Posterior cingulate gyrus (tissue), 11 donors: ENCODE results near the gene FBXL7.

Experiments used
- DNase-seq, 10 donors: peaks; one replicate each; pipeline versions ENCODE4 v3.0.0 to v3.0.0-alpha.2; 2020 to 2021; ENCODE audit warnings: mixed read lengths in 3 of 10
- intact Hi-C: fragments of 100-400 bp; cut with DNase I; formaldehyde crosslinking; loops from one replicate; pipeline ENCODE4 v1.15.1; 2023

Gene FBXL7

DNA sequence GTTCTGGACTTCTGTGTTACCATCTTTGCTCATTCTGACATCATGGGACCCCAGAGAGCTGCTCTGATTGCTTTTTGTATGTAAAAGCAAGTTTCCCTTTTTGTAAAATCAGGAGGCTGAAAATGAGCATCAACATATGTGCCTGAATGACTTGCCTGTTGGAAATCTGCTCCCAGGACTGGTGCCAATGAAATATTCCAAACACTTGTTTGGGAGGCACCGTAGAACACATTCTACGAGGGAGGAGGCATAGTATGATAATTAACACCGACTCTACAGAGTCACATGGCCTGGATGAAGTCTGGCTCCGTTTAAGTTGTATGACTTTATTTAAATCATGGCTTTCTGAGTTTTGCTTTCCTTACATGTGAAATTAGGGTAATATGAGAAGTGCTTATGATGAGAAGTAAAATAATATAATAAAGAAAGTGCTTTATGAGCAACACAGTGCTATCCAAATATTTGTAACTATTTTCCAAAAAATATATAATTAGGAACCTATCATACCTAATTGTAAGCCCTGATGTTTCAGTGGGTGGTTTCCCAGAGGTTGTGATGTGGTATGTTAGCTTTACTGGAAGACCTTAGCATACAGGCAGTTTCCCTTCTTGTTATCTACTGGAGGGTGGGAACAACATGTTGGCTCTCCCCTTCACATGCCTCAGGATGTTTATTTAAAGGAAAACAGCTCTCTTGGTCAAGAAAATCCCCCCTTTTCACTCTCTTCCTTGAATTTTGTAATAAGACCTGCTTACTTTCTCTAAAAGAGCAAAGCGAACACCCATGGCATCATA lies 238.1 kb downstream of the FBXL7 start:
- intact Hi-C loops = no loop called here
- DNase-seq = no peak

DNA sequence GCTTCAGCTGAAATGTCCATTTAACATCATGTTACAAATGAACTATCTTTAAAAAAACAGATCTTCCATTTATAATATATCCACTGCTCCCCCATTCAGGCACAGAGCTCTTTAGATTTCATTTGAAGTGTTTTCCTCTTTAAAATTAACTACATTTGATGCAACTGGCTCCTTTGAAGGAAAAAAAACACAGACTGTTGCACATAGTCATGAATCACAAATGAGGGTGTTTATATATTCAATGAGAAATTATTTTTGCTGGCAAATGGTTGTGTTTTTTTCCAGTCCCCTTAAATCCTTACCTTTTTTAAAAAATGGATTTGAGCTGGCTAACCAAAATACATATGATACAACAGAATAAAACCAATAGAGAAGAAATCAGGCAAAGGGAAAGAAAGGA lies 240.4 kb downstream of the FBXL7 start:
- DNase-seq = no peak
- intact Hi-C loops = no loop called here

DNA sequence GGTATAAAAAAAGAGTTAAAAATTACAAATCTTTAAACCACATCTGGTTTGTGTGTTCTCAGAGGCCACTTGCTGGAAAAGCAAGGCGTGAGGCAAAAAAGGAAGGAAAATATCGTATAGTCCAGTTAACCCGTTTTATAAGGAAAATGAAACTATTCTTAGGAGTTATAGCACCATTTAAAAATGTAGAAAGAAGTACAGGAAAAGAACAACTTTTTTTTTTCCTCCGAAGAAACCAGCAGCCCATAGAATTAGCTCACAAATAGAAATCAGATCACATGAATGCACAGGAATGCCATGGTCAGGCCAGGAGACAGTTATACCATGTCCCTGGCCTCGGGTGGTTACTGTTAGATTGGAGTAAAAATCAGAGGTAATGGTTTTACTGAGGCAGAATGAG lies 241.6 kb downstream of the FBXL7 start:
- DNase-seq = no peak
- intact Hi-C loops = no loop called here

DNA sequence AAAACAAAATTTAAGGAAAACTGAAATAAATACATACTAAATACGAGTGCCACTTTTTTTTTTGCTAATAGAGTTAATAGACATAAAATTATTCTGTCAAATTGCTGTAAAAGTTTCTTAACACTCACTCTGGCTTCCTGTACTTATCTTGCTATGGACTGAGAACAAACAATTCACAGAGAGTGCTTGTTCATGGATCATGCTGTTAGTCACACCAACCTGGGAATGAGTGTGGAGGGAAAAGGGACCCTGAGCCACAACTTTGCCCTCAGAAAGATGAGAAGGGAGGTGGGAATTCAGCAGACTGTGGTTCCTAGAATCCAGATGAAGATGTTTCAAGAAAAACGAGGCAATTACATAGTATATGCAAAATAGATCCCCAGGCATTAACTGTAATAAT lies 246.9 kb downstream of the FBXL7 start:
- DNase-seq = no peak
- intact Hi-C loops = no loop called here

DNA sequence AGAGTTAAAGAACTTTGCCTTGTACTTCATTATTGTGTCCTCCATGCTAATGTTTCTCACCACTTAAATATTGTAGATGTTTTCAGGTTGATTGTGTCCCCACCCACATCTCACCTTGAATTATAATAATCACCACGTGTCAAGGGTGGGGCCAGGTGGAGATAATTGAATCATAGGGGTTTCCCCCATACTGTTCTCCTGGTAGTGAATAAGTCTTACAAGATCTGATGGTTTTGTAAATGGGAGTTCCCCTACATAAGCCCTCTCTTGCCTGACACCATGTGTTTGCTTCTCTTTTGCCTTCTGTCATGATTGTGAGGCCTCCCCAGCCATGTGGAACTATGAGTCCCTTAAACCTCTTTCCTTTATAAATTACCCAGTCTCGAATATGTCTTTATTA lies 248.3 kb downstream of the FBXL7 start:
- intact Hi-C loops = no loop called here
- DNase-seq = no peak

DNA sequence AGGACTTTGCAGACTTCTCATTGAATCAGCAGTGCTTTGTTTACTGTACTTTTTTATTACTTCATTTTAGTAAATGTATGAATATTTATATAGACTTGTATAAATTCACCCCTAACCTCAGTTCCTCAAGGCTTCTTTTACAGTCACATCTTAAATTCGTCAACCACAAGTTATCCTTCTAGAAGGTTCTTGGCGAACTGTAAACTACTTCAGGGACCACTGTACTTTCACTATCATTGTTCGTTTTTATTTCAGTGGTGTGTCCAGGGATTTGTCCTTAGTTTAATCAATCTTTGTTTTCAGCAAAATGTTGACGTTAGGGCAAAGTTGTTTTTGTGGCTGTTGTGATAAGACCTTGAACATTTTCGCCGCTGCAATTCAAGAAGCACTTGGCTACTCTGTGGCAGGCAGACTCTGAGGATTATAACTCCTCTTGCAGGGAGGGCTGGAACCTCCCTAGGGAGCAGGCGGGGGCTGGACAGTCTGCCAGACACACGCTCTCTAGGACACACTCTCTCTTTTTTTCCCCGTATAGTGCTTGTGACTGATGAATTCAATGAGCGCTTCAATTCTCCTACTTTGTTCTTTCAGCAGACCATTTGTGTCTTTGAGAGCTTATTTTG lies 252.8 kb downstream of the FBXL7 start:
- intact Hi-C loops = no loop called here
- peak in 1 of 10 donors; percentile 46 for DNase-seq

DNA sequence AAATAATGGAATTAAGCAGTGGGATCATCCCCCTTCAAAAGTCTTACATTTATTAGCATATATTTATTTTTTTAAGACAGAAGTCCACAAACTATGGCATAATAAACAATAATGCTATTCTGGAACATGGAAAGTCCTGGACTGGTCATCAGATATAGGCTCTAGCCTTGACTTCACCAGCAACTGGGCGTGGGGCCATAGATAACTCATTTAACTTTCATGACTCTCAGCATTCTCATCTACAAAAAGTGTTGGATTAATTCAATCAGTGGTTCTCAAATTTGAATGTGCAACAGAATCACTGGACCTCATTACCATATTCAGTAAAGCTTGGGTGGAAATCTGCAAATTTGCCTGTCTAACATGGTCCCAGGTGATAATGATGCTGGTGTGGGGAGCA lies 253.8 kb downstream of the FBXL7 start:
- no peak for DNase-seq

DNA sequence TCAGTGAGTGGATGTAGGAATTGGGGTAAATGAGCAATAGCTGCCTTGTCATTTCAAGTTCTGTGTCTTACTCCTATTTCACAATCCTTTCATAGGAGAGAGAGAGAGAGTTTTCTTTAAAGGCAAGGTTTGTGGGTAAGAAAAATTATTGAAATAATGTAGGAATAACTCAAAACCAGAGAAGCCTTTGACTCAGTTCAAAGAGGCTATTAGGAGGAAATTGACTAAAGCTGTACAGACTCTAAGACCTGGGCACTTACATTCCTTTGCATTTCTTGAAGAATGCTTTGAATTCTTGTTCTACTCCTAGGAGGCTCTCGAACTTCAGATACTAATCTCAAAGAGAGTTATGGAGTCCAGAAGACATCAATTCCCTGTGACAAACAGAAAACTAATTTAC lies 257.1 kb downstream of the FBXL7 start:
- intact Hi-C loops = no loop called here
- DNase-seq = no peak

More for the DNA sequence above, 253.8 kb downstream of the FBXL7 start:
- intact Hi-C loops = no loop called here

DNA sequence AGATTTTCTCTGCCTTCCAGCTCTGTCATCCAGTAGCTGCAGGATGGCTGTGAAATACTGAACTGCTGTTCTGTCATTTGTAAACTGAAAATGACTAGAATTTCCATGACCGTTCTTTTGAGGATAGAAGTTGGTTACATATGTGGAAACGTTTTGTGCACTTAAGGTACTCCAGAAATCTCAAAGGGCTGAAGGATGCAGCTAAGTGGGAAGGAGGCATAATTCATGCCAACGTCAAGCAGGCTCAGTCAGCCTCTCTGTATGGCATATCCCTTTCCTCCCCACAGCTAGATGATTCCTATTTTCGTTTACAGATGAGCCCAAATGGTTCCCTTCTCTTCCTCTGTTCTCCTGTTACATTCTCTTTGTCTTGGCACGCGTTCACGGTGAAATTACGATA lies 257.6 kb downstream of the FBXL7 start:
- DNase-seq = no peak
- intact Hi-C loops = no loop called here

DNA sequence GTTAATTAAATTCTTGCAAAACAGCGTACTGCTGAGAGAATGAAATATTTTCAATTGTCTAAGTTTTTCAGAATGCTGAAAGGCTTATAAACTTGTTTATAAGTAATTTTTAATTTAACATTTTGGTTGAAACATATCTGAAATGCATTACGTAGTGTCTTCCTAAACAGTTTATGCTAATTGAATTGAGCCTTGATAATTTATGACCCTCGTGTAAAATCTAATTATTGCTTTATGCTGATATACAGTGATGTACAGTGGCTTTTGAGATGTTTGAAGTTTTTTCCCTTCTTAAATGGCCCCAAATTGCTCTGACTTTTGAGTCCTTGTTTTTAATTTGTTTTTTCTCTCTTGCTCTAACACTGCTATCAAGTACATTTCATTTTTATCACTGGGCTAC lies 262.7 kb downstream of the FBXL7 start:
- intact Hi-C loops = no loop called here
- DNase-seq = no peak

DNA sequence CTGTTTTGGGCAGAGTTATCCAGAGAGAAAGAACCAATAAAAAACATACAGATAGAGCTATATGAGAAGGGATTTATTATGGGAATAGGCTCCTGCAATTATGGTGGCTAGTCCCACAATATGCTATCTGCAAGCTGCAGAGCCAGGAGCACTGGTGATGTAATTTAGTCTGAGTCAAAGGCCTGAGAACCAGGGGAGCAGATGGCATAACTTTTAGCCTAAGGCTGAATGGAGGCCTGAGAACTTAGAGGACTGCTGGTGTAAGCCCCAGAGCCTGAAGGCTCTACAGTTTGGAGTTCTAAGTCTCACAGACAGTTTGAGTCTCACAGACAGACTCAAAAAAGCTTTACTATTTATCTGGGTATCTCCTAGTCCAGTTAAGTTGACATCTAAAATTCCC lies 263.8 kb downstream of the FBXL7 start:
- no peak for DNase-seq

DNA sequence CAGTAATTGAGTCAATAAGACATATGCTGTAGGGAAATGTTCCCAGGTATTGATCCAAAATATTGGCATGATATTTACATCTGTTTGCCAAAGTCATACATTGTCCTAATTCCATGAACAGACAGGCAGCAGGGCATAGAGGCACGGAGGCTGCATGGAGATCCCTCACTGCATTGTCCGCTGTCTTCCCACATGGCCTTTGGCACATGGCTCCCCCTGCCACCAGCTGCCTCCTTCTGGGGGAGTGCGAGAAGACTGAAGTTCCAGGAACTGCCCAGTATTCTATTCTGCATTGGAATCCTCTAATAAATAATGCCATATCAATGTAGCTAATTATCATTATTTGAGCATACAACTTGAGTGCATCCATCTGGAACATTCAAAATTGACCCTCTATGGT lies 269.0 kb downstream of the FBXL7 start:
- intact Hi-C loops = no loop called here
- peak in 3 of 10 donors; percentile 35 to 88 (median 73) for DNase-seq

More for the DNA sequence above, 263.8 kb downstream of the FBXL7 start:
- intact Hi-C loops = no loop called here

DNA sequence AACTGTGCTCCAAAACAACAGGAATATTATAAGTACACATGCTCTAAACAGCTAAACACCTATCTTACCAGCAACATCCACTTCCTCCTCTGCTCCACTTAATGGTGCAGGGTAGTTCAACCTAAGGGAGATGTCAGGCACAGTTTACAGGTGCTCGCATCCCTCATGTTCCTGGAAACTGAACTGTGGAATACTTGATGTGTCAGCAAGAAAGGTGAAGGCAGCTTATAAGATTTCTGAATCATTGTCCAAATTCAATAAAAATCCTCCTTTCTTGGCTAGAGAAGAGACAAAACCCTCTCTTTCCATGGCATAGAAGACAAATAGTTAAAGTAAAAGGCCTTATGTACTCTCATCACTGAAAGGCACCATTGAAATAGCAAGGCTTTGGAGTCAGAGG lies 272.2 kb downstream of the FBXL7 start:
- DNase-seq = no peak
- intact Hi-C loops = no loop called here

DNA sequence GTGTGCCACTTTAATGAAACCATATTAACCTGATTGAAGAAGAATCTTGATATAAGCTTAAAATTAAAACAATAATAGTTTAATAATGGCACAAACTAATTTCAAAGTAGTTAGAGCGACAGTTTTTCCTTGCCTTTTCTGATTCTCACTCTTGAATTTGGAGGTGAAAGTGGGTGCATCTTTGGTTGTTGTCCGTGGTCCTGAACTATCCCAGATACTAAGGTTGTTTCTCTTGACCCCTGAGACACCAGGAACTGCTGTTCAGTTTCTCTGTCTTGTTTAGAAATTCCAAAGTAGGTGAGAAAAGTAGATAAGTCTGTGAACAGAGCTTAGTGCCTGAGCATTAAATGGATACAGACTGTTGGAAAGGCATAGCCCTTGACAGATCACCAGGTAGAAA lies 274.7 kb downstream of the FBXL7 start:
- DNase-seq = no peak
- intact Hi-C loops = no loop called here

DNA sequence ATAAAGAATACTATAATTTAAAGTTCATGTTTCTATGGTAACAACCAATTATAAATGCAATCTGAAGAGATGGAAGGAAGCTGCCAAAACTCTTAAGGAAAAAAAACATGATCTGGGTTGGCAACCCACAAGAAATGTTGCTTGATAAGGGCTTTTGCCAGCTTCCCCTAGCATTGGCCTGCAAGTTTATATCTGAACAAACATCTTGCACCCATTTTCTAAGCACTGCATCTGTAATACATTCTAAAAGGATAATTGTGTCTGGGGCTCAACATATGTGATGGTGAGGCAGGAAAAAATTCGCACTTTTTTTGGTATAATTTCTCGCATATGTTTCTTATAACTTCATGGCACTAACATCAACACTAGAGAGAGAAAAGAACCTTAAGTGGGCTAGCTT lies 276.4 kb downstream of the FBXL7 start:
- intact Hi-C loops = no loop called here
- DNase-seq = no peak

DNA sequence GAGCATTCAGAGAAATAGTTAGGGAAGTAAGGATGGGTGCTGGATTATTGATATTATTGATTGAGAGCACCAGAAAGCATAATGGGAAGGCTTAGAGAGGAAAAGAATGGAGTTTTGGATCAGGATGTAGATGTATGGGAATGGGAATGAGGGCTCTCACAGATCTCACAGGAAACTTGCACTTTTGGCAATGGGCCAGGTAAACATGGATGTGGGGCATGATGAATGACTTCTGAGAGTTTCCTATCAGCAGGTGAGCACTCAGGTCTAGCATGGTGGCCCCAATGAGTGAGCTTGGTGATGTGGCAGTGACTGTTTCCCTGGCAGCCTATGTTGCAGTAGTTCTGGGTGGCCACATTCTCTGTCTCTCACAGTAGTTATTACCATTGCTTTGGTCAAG lies 283.8 kb downstream of the FBXL7 start:
- intact Hi-C loops = loop anchor here (10.0 kb wide), 1 partner anchor 179 kb away; no protein-coding TSS in a partner anchor
- DNase-seq = no peak

DNA sequence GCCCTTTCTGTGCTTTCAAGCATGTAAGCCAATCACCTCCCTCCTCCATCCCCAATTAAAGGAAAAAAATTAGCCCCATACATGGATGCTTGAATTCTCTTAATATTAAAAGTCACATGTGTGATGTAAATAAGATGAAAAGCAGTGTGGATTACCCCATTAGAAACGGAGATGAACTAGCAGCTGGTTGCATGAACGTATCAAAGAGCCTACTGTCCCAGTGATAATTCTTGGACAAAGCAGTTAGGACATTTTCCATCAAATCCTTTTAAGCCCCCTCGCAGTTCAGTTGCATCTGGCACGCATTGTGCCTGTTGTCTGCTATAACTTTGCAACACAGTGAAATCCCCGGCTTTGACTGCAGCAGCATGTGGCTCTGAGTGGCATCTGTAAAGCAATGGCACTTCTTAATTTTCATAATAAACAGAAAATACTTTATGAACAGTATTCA lies 285.6 kb downstream of the FBXL7 start:
- intact Hi-C loops = loop anchor here (10.0 kb wide), 1 partner anchor 181 kb away; no protein-coding TSS in a partner anchor
- DNase-seq = peak in 3 of 10 donors; percentile 21 to 83 (median 40)

DNA sequence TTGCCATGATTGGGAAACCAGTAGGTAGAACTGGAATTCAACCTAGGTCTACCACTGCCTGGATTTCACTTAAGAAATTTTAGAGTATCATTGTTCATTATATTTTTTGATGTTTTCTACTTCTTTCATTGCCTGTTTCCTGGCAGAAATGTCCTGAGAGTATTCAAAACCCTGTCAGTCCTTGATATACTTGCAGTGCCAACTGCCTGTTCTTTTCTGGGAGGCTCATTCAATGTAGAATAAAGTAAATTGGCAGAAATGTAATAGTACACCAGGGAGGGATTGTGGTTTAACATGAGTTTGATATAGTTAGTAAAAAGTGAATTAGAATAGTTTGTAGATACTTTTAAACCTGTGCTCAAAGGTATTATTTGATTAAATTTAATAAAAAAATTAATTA lies 286.3 kb downstream of the FBXL7 start:
- intact Hi-C loops = loop anchor here (10.0 kb wide), 1 partner anchor 182 kb away; no protein-coding TSS in a partner anchor
- DNase-seq = no peak

DNA sequence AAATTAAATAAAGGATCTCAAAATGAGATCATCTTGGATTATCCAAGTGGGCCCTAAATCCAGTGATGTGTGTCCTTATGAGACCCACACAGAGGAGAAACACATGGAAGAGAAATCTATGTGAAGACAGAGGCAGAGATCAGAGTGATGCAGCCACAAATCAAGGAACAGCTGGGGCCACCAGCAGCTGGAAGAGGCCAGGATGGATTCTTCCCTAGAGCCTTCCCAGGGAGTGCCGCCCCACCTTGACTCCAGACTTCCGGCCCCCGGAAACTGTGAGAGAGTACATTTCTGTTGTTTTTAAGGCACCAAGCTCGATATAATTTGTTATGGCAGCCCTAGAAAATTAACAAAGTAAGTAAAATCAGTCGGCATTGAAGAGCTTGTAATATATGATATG lies 286.9 kb downstream of the FBXL7 start:
- DNase-seq = no peak
- intact Hi-C loops = loop anchor here (10.0 kb wide), 1 partner anchor 182 kb away; no protein-coding TSS in a partner anchor

DNA sequence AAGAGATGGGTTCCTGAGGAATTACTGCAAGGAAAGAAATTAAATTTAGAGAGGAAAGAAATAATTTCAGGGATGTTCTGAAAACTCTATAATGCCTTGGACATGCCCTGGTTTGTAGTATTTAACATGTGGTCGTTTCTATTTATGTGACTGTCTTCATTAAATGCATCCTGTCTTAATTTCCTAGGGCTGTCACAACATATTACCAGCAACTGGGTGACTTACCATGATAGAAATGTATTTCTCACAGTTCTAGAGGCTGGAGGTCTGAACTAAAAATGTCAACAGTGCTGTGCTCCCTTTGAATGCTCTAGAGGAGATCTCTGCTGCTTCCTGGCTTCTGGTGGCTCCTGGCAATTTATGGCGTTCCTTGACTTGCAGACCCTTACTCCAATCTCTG lies 287.7 kb downstream of the FBXL7 start:
- intact Hi-C loops = loop anchor here (10.0 kb wide), 1 partner anchor 183 kb away; no protein-coding TSS in a partner anchor
- no peak for DNase-seq

DNA sequence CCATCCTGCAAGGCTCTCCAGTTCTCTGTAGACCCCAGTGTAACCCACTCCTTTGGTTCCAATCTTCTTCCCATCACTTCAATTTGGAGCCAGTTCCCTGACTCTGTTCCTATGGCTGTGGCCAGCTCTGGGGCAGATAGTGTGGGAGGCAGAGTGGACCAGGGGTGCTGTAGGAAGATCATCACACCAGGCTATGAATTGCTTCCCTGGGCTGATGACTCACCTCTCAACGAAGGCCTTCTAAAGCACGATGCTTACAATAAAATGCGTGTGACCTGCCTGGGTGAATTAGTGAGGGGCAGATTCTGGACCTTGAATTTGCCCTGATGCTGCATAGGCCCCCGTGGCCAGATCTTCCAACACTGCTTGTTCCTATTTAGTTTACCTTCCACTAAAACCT lies 289.7 kb downstream of the FBXL7 start:
- intact Hi-C loops = loop anchor here (5.0 to 10.0 kb wide), 6 partner anchors 185 to 682 kb away; partner anchors contain the start of gene FBXL7
- no peak for DNase-seq
